OCI-LY1 (cell line): ENCODE data around the gene SLC12A7.

Experiments used
- CTCF ChIP-seq: fragments of 200-600 bp; sonication (generic), shearing (Covaris generic); IDR thresholded peaks from 2 replicates; pipeline ENCODE4 v1.5.1; 2017; ENCODE audit warnings: mild to moderate bottlenecking, antibody characterized with exemption, low read length, moderate library complexity, mixed read lengths
- EZH2 ChIP-seq: fragments of 200-600 bp; sonication (generic), shearing (Covaris generic); IDR thresholded peaks from 2 replicates; pipeline ENCODE4 v1.8.0; 2017; ENCODE audit warnings: borderline replicate concordance, mixed run types, mild to moderate bottlenecking, antibody characterized with exemption, low read length, moderate library complexity, mixed read lengths

DNA sequence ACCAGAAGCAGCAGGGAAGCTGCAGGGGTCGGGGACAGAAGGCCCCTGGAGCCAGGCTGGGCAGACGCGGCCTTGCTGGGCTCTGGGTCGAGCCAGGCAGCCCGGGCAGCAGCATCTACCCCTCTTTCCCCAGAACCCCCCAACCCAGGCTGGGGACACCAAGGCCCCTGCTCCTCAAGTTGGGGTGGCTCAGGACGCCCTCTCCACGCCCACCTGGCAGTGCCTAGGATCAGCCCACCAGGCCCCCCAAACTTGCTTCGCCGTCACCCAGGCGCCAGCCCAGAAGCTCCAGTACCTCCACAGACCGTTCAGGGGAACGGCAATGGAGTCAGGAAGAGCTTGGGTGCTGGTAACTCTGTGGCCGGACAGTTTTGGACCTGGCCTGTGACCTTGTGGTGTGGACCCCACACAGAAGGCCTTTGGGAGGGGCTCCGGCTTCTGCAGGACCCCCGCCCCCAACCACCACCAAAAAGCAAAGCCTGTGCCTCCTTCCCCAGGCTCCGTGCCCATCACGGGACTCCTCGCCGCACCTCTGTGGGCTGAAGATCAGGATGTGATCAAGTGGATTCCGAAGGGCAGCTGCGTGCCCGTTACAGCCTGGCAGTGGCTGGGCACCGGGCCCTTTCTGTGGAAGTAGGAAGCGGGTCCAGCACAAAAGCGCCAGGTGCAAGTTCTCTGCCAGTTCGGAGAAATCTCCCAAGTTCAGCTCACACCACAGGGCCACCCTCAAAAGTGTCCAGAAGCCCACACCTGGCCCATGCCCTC is 2.1 kb downstream of the SLC12A7 start:
- TF ChIP-seq CTCF (no peak), EZH2 (no peak)
